ENCODE data around the gene CMBL. TPM values are rescaled to one million over a fixed set of nuclear protein-coding genes. Genes with fewer than 3 reads are reported as not detected.
"Not testable (repeated sequence)": the region's sequence is repeated elsewhere in the genome, so short reads cannot be mapped to it uniquely, and the experiment has no call there.

CMBL gene
- total RNA-seq, 4 donors from 2014 or later, result 10.3 to 32.0 (median 23.4) TPM

DNA sequence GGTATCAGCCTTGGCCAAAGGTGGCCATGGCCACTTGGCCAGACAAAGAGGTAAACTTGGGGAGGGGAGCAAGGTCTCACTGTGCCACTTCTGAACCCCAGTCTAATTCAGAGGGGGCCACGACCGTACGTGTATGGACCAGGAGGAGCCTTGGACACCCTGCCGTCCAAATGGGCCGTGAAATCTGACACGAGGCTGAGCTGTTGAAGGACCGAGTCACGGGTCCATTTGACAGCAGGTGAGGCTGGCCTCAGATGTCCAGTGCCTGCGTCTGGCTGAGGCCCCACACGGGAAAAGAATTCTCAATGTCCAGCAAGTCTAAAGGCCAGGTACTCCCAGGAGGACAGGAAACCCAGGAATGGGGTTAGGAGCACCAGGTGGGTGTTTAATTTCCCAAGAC is 17.7 kb downstream of the CMBL start:
- Histone ChIP-seq H3K36me3 (no peaks in the 10 kb centered on the region), H3K4me1 (peaks cover 21 to 23% of the 10 kb centered on the region in 2 donors), H3K4me3 (replicated peaks in 1 of 3) (no peak overlapping the region), H3K9me3 (no peaks in the 10 kb centered on the region), H3K27me3 (no peaks in the 10 kb centered on the region), H3K27ac (peak overlapping the region; percentile 89 to 96 (median 92))
- DNase-seq, result no peak
- TF ChIP-seq CTCF (IDR thresholded peaks at IDR 0.05), result no peak
- no peak for TF ChIP-seq POLR2A (IDR thresholded peaks at IDR 0.05)
- WGBS, 2 donors, result 92 to 98% methylated on average over 7 to 10 of the region's 10 CpGs
- intact Hi-C loops (cut with DNase I), result loop anchor here (10.0 kb wide), 2 partner anchors 135 to 335 kb away; no protein-coding TSS in a partner anchor

DNA sequence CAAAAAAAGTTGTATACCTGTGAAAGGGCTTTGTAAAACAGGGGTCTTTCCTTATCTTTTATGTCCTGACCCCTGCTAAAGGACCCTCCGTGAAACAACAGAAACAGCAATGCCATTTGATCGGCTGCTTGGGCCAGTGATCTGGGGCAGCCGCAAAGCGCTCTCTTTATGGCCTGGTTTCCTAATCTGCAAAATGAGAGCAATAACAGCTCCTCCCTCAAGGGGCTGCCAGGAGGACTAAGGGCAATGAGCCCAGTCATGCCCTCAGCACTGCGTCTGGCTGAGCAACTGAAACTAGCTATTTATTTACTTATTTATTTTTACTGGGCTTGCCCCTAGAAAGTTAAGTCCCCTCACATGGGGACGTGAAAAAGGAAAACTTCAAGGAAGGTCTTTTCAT is 18.3 kb downstream of the CMBL start:
- peak overlapping the region; percentile 89 to 96 (median 92) for H3K27ac ChIP-seq
- H3K4me1 ChIP-seq, result peaks cover 21 to 23% of the 10 kb centered on the region in 2 donors
- peak; percentile 54 to 66 for DNase-seq
- 68 to 70% methylated on average over 6 of the region's 6 CpGs for WGBS, 2 donors
- no peak overlapping the region for H3K4me3 ChIP-seq (replicated peaks in 1 of 3)
- H3K36me3 ChIP-seq, result no peaks in the 10 kb centered on the region
- intact Hi-C loops (cut with DNase I), result loop anchor here (10.0 kb wide), 2 partner anchors 135 to 335 kb away; no protein-coding TSS in a partner anchor
- H3K27me3 ChIP-seq, result no peaks in the 10 kb centered on the region
- H3K9me3 ChIP-seq, result no peaks in the 10 kb centered on the region
- TF ChIP-seq POLR2A (IDR thresholded peaks at IDR 0.05) (no peak), CTCF (IDR thresholded peaks at IDR 0.05) (no peak)

- WGBS, 2 donors, result 29 to 37% methylated on average over 9 to 12 of the region's 13 CpGs
- Histone ChIP-seq H3K9me3 (no peaks in the 10 kb centered on the region), H3K4me1 (peaks cover 24 to 25% of the 10 kb centered on the region in 2 donors), H3K4me3 (replicated peaks in 1 of 3) (no peak overlapping the region), H3K27ac (peak overlapping the region; percentile 89 to 96 (median 92)), H3K36me3 (no peaks in the 10 kb centered on the region), H3K27me3 (no peaks in the 10 kb centered on the region)
- intact Hi-C loops (cut with DNase I), result loop anchor here (10.0 kb wide), 2 partner anchors 136 to 336 kb away; no protein-coding TSS in a partner anchor
- TF ChIP-seq POLR2A (IDR thresholded peaks at IDR 0.05) (peak in 1 of 2 donors; percentile 32), CTCF (IDR thresholded peaks at IDR 0.05) (peak in 2 of 6 experiments; percentile 22 to 33)
- DNase-seq, result peak; percentile 98
These were observed 19.0 kb downstream of the CMBL start for GRCh38 chr5:10288592-10289219.

DNA sequence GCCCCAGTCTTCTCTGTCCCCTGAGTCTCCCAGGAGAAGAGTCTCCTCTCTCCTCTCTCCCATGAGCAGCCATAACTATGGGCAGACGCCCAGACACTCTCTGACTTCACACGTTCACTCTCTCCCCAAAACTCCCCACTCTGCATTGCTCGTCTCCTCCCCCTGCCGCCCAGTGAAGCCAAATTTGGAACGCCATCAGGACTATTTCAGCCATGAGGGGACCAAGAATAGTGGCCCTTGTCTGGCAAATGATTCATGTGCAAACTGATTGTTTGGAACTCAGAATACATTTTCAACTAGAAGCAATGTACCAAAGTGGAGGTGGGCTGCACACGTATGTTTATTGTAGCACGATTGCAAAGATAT is 20.9 kb downstream of the CMBL start:
- 95 to 96% methylated on average over 7 of the region's 7 CpGs for WGBS, 2 donors
- H3K36me3 ChIP-seq, result no peaks in the 10 kb centered on the region
- no peak for TF ChIP-seq POLR2A (IDR thresholded peaks at IDR 0.05)
- no peak for TF ChIP-seq CTCF (IDR thresholded peaks at IDR 0.05)

GRCh38 chr5:10286162-10286861 is 21.4 kb downstream of the CMBL start:
- Histone ChIP-seq H3K27me3 (no peaks in the 10 kb centered on the region), H3K27ac (no peak overlapping the region), H3K4me3 (replicated peaks in 1 of 3) (no peak overlapping the region), H3K9me3 (no peaks in the 10 kb centered on the region), H3K4me1 (peaks cover 26 to 29% of the 10 kb centered on the region in 2 donors), H3K36me3 (no peaks in the 10 kb centered on the region)
- 82 to 93% methylated on average over 6 of the region's 6 CpGs for WGBS, 2 donors
- TF ChIP-seq POLR2A (IDR thresholded peaks at IDR 0.05) (no peak), CTCF (IDR thresholded peaks at IDR 0.05) (no peak)
- intact Hi-C loops (cut with DNase I), result loop anchor here (10.0 kb wide), 2 partner anchors 138 to 338 kb away; no protein-coding TSS in a partner anchor
- no peak for DNase-seq

More for the DNA sequence above, 20.9 kb downstream of the CMBL start:
- Histone ChIP-seq H3K4me1 (peaks cover 26 to 29% of the 10 kb centered on the region in 2 donors), H3K4me3 (replicated peaks in 1 of 3) (no peak overlapping the region), H3K27me3 (no peaks in the 10 kb centered on the region), H3K27ac (no peak overlapping the region), H3K9me3 (no peaks in the 10 kb centered on the region)
- intact Hi-C loops (cut with DNase I), result loop anchor here (10.0 kb wide), 2 partner anchors 138 to 338 kb away; no protein-coding TSS in a partner anchor
- DNase-seq, result no peak

DNA sequence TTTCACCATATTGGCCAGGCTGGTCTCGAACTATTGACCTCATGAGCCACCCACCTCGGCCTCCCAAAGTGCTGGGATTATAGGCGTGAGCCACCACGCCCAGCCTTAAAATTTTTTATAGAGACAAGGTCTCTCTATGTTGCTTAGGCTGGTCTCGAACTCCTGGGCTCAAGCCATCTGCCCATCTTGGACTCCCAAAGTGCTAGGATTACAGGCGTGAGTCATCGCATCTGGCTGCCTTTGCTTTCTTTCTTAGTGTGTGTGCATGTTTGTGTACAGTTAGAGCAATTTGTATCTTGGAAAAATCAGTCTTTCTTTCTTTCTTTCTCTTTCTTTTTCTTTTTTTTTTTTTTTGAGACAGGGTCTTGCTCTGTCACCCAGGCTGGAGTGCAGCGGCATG is 22.3 kb downstream of the CMBL start:
- H3K4me1 ChIP-seq, result peaks cover 26 to 29% of the 10 kb centered on the region in 2 donors
- not testable (repeated sequence) for H3K9me3 ChIP-seq; H3K4me3 ChIP-seq (replicated peaks in 1 of 3); H3K27me3 ChIP-seq; DNase-seq; H3K27ac ChIP-seq; H3K36me3 ChIP-seq
- 89 to 97% methylated on average over 8 of the region's 8 CpGs for WGBS, 2 donors
- intact Hi-C loops (cut with DNase I), result loop anchor here (10.0 kb wide), 2 partner anchors 139 to 339 kb away; no protein-coding TSS in a partner anchor

Data from thyroid gland (tissue), 4 donors.